GM21423 (cell line): ENCODE results near the gene KCTD11.
A peak's percentile ranks its signal among the peaks of the same experiment; 100 is the strongest.

Experiments used
- ATAC-seq: cut with Tn5 transposase; IDR thresholded peaks from one replicate; pipeline ENCODE4 v1.9.1; 2021; ENCODE audit warnings: mild to moderate bottlenecking, moderate library complexity; ENCODE audit not compliant: unreplicated experiment

KCTD11 gene

DNA sequence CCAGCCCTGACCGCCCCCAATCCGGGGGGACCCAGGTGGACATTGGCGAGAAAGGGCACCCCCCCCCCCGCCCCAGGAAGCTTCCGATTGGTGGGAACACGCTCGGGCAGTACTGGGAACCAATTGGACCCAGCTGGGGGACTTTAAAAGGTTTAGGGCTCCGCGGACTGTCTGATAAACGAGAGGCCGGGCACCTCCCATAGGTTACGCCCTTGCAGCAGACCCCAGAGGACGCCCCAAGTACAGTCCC lies 51.7 kb downstream of the KCTD11 start:
- ATAC-seq: no peak

DNA sequence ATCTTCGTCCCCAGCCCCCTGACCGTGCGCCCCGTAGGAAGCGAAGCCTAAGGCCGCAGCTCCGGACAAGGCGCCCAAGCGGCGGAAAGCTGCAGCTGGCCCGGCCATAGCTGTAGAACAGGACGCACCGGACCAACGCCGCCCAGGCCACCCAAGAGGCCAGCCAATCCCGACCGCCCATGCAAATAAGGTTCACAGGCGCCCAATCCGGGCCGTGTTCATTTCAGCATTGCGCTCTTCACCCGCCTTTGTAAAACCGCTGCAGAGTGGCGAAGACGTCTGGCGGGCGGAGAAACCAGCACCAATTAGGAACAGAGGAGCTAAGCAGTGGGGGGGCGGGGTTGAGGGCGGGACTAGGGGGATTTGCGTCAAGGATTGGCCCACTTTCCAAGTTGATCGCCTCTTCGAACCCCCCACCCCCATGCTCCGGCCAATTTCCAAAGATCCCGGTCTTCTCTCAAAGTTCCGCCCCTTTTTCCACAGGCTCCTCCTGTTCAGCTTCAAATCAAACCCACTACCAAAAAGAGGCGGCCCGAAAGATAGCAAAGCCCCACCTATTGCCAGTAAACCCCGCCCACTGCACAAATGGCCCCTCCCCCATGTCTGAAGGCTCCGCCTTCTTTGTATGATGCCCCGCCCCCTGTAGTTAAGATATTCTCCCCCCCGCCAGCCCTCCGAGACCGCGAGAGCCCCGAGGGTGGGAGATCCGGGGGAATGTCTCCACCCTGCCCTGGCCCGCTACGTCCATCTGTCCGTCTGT lies 52.2 kb downstream of the KCTD11 start, which contains the start of gene TMEM256:
TMEM256 (minus strand) TSS at position 121 of the 760 bp plus-strand sequence; CDS start at position 108, 13 bp downstream.
- peak; percentile 94 for ATAC-seq
